H9 (cell line): ENCODE data around the gene GRID2. TPM values are rescaled to one million over a fixed set of nuclear protein-coding genes. Genes with fewer than 3 reads are reported as not detected.

Experiments
- DNase-seq: peaks from one replicate; pipeline ENCODE4 v3.0.0-alpha.2; 2017
- H2AFZ ChIP-seq: one replicate; pipeline ENCODE4 v1.6.1; 2013; ENCODE audit warnings: mild to moderate bottlenecking, low read length, control low read depth, moderate library complexity
- H2AK5ac ChIP-seq: 2 replicates; pipeline ENCODE4 v1.6.1; 2013; ENCODE audit warnings: low read length, control low read depth, mixed read lengths; ENCODE audit not compliant: insufficient read length
- H2BK120ac ChIP-seq: one replicate; pipeline ENCODE4 v1.6.1; 2013; ENCODE audit warnings: low read depth, mild to moderate bottlenecking, low read length, control low read depth, inconsistent platforms; ENCODE audit not compliant: poor library complexity, severe bottlenecking
- H2BK12ac ChIP-seq: 2 replicates; pipeline ENCODE4 v1.6.1; 2013; ENCODE audit warnings: low read length, control low read depth, mixed read lengths, low read depth; ENCODE audit not compliant: insufficient read length
- H2BK15ac ChIP-seq: 2 replicates; pipeline ENCODE4 v1.6.1; 2013; ENCODE audit warnings: low read depth, low read length, control low read depth
- H2BK20ac ChIP-seq: one replicate; pipeline ENCODE4 v1.6.1; 2013; ENCODE audit warnings: low read depth, mild to moderate bottlenecking, low read length, control low read depth, inconsistent platforms; ENCODE audit not compliant: poor library complexity, severe bottlenecking
- H2BK5ac ChIP-seq: 2 replicates; pipeline ENCODE4 v1.6.1; 2013; ENCODE audit warnings: low read length, control low read depth, mixed read lengths; ENCODE audit not compliant: insufficient read length
- H3K14ac ChIP-seq: 2 replicates; pipeline ENCODE4 v1.6.1; 2013; ENCODE audit warnings: low read length, control low read depth; ENCODE audit not compliant: insufficient read depth
- H3K18ac ChIP-seq: 2 replicates; pipeline ENCODE4 v1.6.1; 2013; ENCODE audit warnings: low read depth, mild to moderate bottlenecking, mixed read lengths, low read length, control low read depth; ENCODE audit not compliant: insufficient read length
- H3K23ac ChIP-seq: 2 replicates; pipeline ENCODE4 v1.6.1; 2013; ENCODE audit warnings: low read length, control low read depth, mixed read lengths, low read depth; ENCODE audit not compliant: insufficient read length
- H3K23me2 ChIP-seq: 2 replicates; pipeline ENCODE4 v1.6.1; 2013; ENCODE audit warnings: low read depth, mild to moderate bottlenecking, mixed read lengths, low read length, control low read depth; ENCODE audit not compliant: insufficient read length, poor library complexity, severe bottlenecking
- H3K27ac ChIP-seq: 2 replicates; pipeline ENCODE4 v1.5.1; 2013; ENCODE audit warnings: low read length, control low read depth, mixed read lengths, low read depth; ENCODE audit not compliant: insufficient read length
- H3K27me3 ChIP-seq: 2 replicates; pipeline ENCODE4 v1.6.1; 2013; ENCODE audit warnings: low read length, control low read depth, inconsistent platforms; ENCODE audit not compliant: insufficient read depth
- H3K4ac ChIP-seq: 2 replicates; pipeline ENCODE4 v1.6.1; 2013; ENCODE audit warnings: low read depth, mild to moderate bottlenecking, control low read depth, inconsistent platforms, low read length, moderate library complexity
- H3K4me1 ChIP-seq: 2 replicates; pipeline ENCODE4 v1.6.1; 2013; ENCODE audit warnings: low read length, control low read depth, inconsistent platforms; ENCODE audit not compliant: insufficient read depth
- H3K4me2 ChIP-seq: 2 replicates; pipeline ENCODE4 v1.6.1; 2013; ENCODE audit warnings: low read length, control low read depth, mixed read lengths; ENCODE audit not compliant: insufficient read length, insufficient read depth
- H3K56ac ChIP-seq: 2 replicates; pipeline ENCODE4 v1.6.1; 2013; ENCODE audit warnings: low read depth, mild to moderate bottlenecking, mixed read lengths, low read length, control low read depth; ENCODE audit not compliant: insufficient read length
- H3K79me1 ChIP-seq: 2 replicates; pipeline ENCODE4 v1.6.1; 2013; ENCODE audit warnings: low read depth, mild to moderate bottlenecking, moderate library complexity, low read length, control low read depth, inconsistent platforms; ENCODE audit not compliant: insufficient read depth, poor library complexity, severe bottlenecking
- H3K79me2 ChIP-seq: 2 replicates; pipeline ENCODE4 v1.6.1; 2013; ENCODE audit warnings: low read length, control low read depth, inconsistent platforms; ENCODE audit not compliant: insufficient read depth
- H3K9ac ChIP-seq: 2 replicates; pipeline ENCODE4 v1.6.1; 2013; ENCODE audit warnings: low read length, control low read depth, mixed read lengths; ENCODE audit not compliant: insufficient read length; ENCODE audit errors: extremely low read depth
- H3K9me3 ChIP-seq: one replicate; pipeline ENCODE4 v1.6.1; 2013; ENCODE audit warnings: low read depth, low read length, inconsistent platforms; ENCODE audit not compliant: control insufficient read depth
- H3T11ph ChIP-seq: one replicate; pipeline ENCODE4 v1.6.1; 2013; ENCODE audit warnings: mild to moderate bottlenecking, low read length, control low read depth, inconsistent platforms
- H4K20me1 ChIP-seq: one replicate; pipeline ENCODE4 v1.6.1; 2013; ENCODE audit not compliant: control insufficient read depth, insufficient read length, insufficient read depth
- H4K5ac ChIP-seq: 2 replicates; pipeline ENCODE4 v1.6.1; 2013; ENCODE audit warnings: low read depth, mild to moderate bottlenecking, mixed read lengths, low read length, control low read depth; ENCODE audit not compliant: insufficient read length
- H4K8ac ChIP-seq: replicated peaks from 2 replicates; pipeline ENCODE4 v1.6.1; 2013; ENCODE audit warnings: low read length, control low read depth, mixed read lengths, low read depth; ENCODE audit not compliant: insufficient read length
- H4K91ac ChIP-seq: 2 replicates; pipeline ENCODE4 v1.6.1; 2013; ENCODE audit warnings: low read depth, mild to moderate bottlenecking, moderate library complexity, mixed read lengths, low read length, control low read depth; ENCODE audit not compliant: insufficient read length
- H3K27ac Mint-ChIP-seq, 3 experiments: 2 replicates in 2 of 3; 3 replicates in 1 of 3; pipeline ENCODE4 v1.8.0; 2020 to 2021; ENCODE audit warnings: mixed read lengths in 3 of 3, mild to moderate bottlenecking in 1 of 3, moderate library complexity in 1 of 3
- H3K27me3 Mint-ChIP-seq: 2 replicates; pipeline ENCODE4 v1.8.0; 2021; ENCODE audit warnings: low read depth, mild to moderate bottlenecking, moderate library complexity, mixed read lengths
- H3K36me3 Mint-ChIP-seq, 3 experiments: 2 replicates in 2 of 3; 3 replicates in 1 of 3; pipeline ENCODE4 v1.8.0; 2020 to 2021; ENCODE audit warnings: low read depth in 3 of 3, mixed read lengths in 3 of 3; ENCODE audit not compliant: insufficient read depth in 1 of 3
- H3K4me1 Mint-ChIP-seq, 2 experiments: 2 replicates each; pipeline ENCODE4 v1.8.0; 2020; ENCODE audit warnings: mixed read lengths in 2 of 2
- H3K4me3 Mint-ChIP-seq, 2 experiments: 2 replicates in 1 of 2; 3 replicates in 1 of 2; pipeline ENCODE4 v1.8.0; 2020 to 2021; ENCODE audit warnings: mild to moderate bottlenecking in 2 of 2, mixed read lengths in 2 of 2, moderate library complexity in 1 of 2
- H3K9me3 Mint-ChIP-seq, 2 experiments: 2 replicates in 1 of 2; 3 replicates in 1 of 2; pipeline ENCODE4 v1.8.0; 2020; ENCODE audit warnings: mild to moderate bottlenecking in 2 of 2, mixed read lengths in 2 of 2, moderate library complexity in 1 of 2
- WGBS: extraction: QIAGEN DNeasy Blood & Tissue Kit; methylation state at CpG from one replicate; pipeline ENCODE4 v1.1.7; 2013; ENCODE audit warnings: missing lambda C conversion rate, low lambda C conversion rate, mixed read lengths; ENCODE audit not compliant: insufficient read length; ENCODE audit errors: extremely low coverage; 5-methylcytosine and 5-hydroxymethylcytosine counted together
- total RNA-seq: library from RNA; stranded (reverse); gene quantifications from 2 replicates; pipeline ENCODE4 v1.2.1, GENCODE V29; 2021
- TF ChIP-seq, protein P1 (sequence below): fragments of 200-600 bp; sonication (generic); conservative IDR thresholded peaks from 3 replicates; pipeline ENCODE4 v1.8.0; 2021; ENCODE audit warnings: antibody characterized with exemption, mild to moderate bottlenecking

Gene GRID2
- total RNA-seq, 1 experiment from 2014 or later, result 21.8 TPM

- no peak overlapping the region for H3K4me3 Mint-ChIP-seq
- TF ChIP-seq, protein P1, sequence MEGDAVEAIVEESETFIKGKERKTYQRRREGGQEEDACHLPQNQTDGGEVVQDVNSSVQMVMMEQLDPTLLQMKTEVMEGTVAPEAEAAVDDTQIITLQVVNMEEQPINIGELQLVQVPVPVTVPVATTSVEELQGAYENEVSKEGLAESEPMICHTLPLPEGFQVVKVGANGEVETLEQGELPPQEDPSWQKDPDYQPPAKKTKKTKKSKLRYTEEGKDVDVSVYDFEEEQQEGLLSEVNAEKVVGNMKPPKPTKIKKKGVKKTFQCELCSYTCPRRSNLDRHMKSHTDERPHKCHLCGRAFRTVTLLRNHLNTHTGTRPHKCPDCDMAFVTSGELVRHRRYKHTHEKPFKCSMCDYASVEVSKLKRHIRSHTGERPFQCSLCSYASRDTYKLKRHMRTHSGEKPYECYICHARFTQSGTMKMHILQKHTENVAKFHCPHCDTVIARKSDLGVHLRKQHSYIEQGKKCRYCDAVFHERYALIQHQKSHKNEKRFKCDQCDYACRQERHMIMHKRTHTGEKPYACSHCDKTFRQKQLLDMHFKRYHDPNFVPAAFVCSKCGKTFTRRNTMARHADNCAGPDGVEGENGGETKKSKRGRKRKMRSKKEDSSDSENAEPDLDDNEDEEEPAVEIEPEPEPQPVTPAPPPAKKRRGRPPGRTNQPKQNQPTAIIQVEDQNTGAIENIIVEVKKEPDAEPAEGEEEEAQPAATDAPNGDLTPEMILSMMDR, result no peak
Observed at GRCh38 chr4:92580816-92581215, 277.1 kb downstream of the GRID2 start.

More at GRCh38 chr4:92580816-92581215, 277.1 kb downstream of the GRID2 start:
- Mint-ChIP-seq H3K36me3 (peaks cover 0 to 7% (median 0%) of the 10 kb centered on the region in 3 experiments; a peak in 3 of 7 replicates), H3K27me3 (no peaks in the 10 kb centered on the region), H3K27ac (no peak overlapping the region; a peak in 1 of 7 replicates), H3K4me1 (no peaks in the 10 kb centered on the region; a peak in 1 of 4 replicates), H3K9me3 (no peaks in the 10 kb centered on the region)
- DNase-seq, result no peak
- Histone ChIP-seq H3K9ac (no peak overlapping the region), H3K9me3 (no peaks in the 10 kb centered on the region), H2AFZ (no peak overlapping the region), H3K27ac (no peak overlapping the region), H3T11ph (no peak overlapping the region), H4K20me1 (no peaks in the 10 kb centered on the region), H3K56ac (no peak overlapping the region), H4K5ac (no peak overlapping the region), H3K14ac (no peak overlapping the region), H3K4ac (no peak overlapping the region), H3K79me2 (peaks cover 3% of the 10 kb centered on the region; the same call in 1 of the 2 replicates), H2BK12ac (no peak overlapping the region), H3K79me1 (peaks cover 10% of the 10 kb centered on the region), H2BK20ac (no peak overlapping the region), H3K23ac (no peak overlapping the region), H4K8ac (no peak overlapping the region), H2BK5ac (no peak overlapping the region), H3K4me2 (no peak overlapping the region), H2BK120ac (no peak overlapping the region), H3K18ac (no peak overlapping the region), H3K4me1 (no peaks in the 10 kb centered on the region), H3K27me3 (no peaks in the 10 kb centered on the region), H2BK15ac (no peak overlapping the region), H2AK5ac (no peak overlapping the region), H3K23me2 (no peaks in the 10 kb centered on the region), H4K91ac (no peak overlapping the region)
- no CpG with 5 or more reads among the region's 1 CpG for WGBS
